Activated CD8-positive, alpha-beta T cell treated with anti-CD3 and anti-CD28 coated beads for 36 hours (primary cell): ENCODE data around the gene AFAP1L2. TPM values are rescaled to one million over a fixed set of nuclear protein-coding genes. Genes with fewer than 3 reads are reported as not detected.

Experiments used
- ATAC-seq: fragments of 200-7000 bp; cut with Tn5 transposase; one replicate; pipeline ENCODE4 v1.10.0; 2021; ENCODE audit warnings: mild to moderate bottlenecking, moderate library complexity
- CTCF ChIA-PET: fragments of 350-600 bp; sonication (Branson Sonifier 250); formaldehyde crosslinking; loops from one replicate; lab custom pipeline; 2021; ENCODE audit warnings: antibody characterized with exemption; lab: Charles Lee
- POLR2A ChIA-PET: fragments of 350-600 bp; sonication (Branson Sonifier 250); formaldehyde crosslinking; loops from one replicate; lab custom pipeline; 2021; ENCODE audit warnings: antibody characterized with exemption; lab: Charles Lee
- DNase-seq: peaks from one replicate; pipeline ENCODE4 v3.0.0-alpha.2; 2020
- H3K27ac Mint-ChIP-seq: one replicate; pipeline ENCODE4 v1.8.0; 2021; ENCODE audit warnings: mild to moderate bottlenecking, mixed read lengths
- H3K27me3 Mint-ChIP-seq: one replicate; pipeline ENCODE4 v1.8.0; 2021; ENCODE audit warnings: mixed read lengths
- H3K36me3 Mint-ChIP-seq: one replicate; pipeline ENCODE4 v1.8.0; 2021; ENCODE audit warnings: low read depth, mixed read lengths
- H3K4me1 Mint-ChIP-seq: one replicate; pipeline ENCODE4 v1.8.0; 2021; ENCODE audit warnings: low read depth, mixed read lengths
- H3K4me3 Mint-ChIP-seq: one replicate; pipeline ENCODE4 v1.8.0; 2021; ENCODE audit warnings: mild to moderate bottlenecking, moderate library complexity, mixed read lengths
- H3K9me3 Mint-ChIP-seq: one replicate; pipeline ENCODE4 v1.8.0; 2021; ENCODE audit warnings: mixed read lengths
- intact Hi-C: fragments of 100-400 bp; cut with micrococcal nuclease; formaldehyde crosslinking; loops from one replicate; pipeline ENCODE4 v1.10.0; 2022
- total RNA-seq, 2 experiments: library from RNA; stranded (reverse); gene quantifications; one replicate each; pipeline ENCODE4 v1.2.3, GENCODE V29; 2021
- TF ChIP-seq, protein P1 (sequence below): fragments of 200-600 bp; IDR thresholded peaks from one replicate; pipeline ENCODE4 v1.8.0; 2022; ENCODE audit warnings: antibody characterized with exemption, mild to moderate bottlenecking

AFAP1L2 gene
- total RNA-seq, 2 experiments from 2014 or later: 4.9 to 6.3 TPM

DNA sequence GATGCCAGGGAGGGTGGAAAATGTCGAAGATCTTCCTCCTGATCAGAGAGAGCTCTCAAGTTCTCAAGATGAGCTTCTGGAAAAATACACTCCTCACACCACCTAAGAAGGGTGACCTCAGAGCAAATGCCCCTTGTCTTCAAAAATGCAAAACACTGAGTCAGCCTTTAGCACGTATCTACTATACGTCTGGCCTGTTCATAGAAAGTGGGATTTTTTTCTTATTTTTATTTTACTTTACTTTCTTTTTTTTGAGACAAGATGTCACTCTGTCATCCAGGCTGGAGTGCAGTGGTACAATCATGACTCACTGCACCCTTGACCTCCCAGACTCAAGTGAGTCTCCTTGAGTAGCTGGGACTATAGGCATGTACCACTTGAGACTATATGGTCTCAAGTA, 57.1 kb downstream of the AFAP1L2 start:
- Mint-ChIP-seq H3K4me1 (peaks cover 8% of the 10 kb centered on the region), H3K9me3 (no peaks in the 10 kb centered on the region), H3K36me3 (no peaks in the 10 kb centered on the region), H3K4me3 (no peak overlapping the region), H3K27me3 (no peaks in the 10 kb centered on the region), H3K27ac (peak overlapping the region; percentile 55)
- peak; percentile 85 for ATAC-seq
- CTCF ChIA-PET: interaction anchor here (5.2 kb wide), 1 partner anchor 43 kb away, joined by 16 read pairs; no protein-coding TSS in a partner anchor
- peak; percentile 19 for DNase-seq
- TF ChIP-seq, protein P1, sequence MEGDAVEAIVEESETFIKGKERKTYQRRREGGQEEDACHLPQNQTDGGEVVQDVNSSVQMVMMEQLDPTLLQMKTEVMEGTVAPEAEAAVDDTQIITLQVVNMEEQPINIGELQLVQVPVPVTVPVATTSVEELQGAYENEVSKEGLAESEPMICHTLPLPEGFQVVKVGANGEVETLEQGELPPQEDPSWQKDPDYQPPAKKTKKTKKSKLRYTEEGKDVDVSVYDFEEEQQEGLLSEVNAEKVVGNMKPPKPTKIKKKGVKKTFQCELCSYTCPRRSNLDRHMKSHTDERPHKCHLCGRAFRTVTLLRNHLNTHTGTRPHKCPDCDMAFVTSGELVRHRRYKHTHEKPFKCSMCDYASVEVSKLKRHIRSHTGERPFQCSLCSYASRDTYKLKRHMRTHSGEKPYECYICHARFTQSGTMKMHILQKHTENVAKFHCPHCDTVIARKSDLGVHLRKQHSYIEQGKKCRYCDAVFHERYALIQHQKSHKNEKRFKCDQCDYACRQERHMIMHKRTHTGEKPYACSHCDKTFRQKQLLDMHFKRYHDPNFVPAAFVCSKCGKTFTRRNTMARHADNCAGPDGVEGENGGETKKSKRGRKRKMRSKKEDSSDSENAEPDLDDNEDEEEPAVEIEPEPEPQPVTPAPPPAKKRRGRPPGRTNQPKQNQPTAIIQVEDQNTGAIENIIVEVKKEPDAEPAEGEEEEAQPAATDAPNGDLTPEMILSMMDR: no peak
- intact Hi-C loops: no loop called here
- POLR2A ChIA-PET: no interaction called here

DNA sequence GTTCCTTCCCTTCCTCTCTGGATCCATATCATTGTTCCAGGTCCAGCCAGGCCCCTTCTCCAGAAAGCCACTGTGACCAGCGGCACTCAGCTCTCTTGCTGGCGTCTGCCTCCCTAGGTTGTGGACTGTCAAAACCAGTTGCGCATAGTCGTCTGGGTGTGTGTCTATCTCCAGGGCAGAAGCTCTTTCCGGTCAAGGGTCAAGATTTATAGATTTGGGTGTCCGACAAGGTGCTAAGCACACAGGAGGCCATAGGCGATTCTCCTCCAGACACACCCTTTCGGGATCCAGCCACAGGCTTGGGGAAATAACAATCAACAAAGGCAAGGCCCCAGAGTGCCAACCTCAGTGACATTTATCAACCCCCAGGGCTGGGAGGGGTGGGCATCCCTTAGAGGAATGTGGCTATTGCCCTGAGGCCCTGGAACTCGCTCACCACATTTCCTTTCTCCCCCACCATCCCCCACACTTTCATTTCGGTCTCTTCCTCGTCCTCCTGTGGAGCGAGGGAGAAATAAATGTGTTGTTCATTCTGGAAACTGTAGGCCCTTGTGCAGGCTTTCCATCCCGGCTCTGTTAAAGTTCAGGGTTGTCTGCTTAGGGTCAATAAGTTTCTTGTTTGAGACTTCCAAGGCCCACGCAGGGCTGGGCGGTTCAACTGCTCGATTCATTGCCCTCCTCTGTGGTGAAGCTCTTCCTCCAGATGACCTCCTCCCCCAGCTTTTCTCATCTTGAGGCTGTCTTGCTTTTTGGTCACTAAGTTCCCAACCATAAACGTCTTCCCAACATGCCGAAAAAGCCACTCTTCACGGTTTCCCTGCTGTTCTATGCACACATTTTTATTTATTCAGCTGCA, 57.9 kb downstream of the AFAP1L2 start:
- Mint-ChIP-seq H3K4me1 (peaks cover 8% of the 10 kb centered on the region), H3K9me3 (no peaks in the 10 kb centered on the region), H3K27me3 (no peaks in the 10 kb centered on the region), H3K36me3 (no peaks in the 10 kb centered on the region), H3K27ac (peak overlapping the region; percentile 55), H3K4me3 (no peak overlapping the region)
- DNase-seq (no peak), ATAC-seq (no peak)
- ChIA-PET POLR2A (no interaction called here), CTCF (interaction anchor here (5.2 kb wide), 1 partner anchor 42 kb away, joined by 16 read pairs; no protein-coding TSS in a partner anchor)
- TF ChIP-seq, protein P1: no peak
- intact Hi-C loops: no loop called here

DNA sequence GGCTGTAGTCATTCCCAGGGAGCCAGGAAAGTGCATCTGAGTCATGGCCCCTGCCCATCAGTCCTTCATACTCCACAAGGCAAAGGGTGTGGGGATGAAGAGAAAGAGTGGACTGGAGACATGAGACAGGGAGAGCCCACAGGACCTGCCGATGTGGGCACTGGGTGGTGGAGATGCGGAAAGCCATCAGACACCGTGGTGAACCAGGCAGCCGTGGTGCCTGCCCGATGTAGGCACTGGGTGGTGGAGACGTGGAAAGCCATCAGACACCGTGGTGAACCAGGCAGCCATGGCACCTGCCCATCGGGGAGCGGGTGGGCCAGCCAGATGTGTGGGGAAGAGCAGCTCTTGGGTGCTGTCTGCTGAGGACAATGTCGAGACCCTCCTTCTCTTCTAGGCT, 58.6 kb downstream of the AFAP1L2 start:
- Mint-ChIP-seq H3K27ac (no peak overlapping the region), H3K27me3 (no peaks in the 10 kb centered on the region), H3K36me3 (no peaks in the 10 kb centered on the region), H3K9me3 (no peaks in the 10 kb centered on the region), H3K4me3 (no peak overlapping the region), H3K4me1 (peaks cover 8% of the 10 kb centered on the region)
- ChIA-PET POLR2A (interaction anchor here (0.6 kb wide), 1 partner anchor 1813 kb away, joined by 3 read pairs; no protein-coding TSS in a partner anchor), CTCF (interaction anchor here (5.2 kb wide), 1 partner anchor 42 kb away, joined by 16 read pairs; no protein-coding TSS in a partner anchor)
- TF ChIP-seq, protein P1: no peak
- ATAC-seq (no peak), DNase-seq (no peak)
- intact Hi-C loops: no loop called here

DNA sequence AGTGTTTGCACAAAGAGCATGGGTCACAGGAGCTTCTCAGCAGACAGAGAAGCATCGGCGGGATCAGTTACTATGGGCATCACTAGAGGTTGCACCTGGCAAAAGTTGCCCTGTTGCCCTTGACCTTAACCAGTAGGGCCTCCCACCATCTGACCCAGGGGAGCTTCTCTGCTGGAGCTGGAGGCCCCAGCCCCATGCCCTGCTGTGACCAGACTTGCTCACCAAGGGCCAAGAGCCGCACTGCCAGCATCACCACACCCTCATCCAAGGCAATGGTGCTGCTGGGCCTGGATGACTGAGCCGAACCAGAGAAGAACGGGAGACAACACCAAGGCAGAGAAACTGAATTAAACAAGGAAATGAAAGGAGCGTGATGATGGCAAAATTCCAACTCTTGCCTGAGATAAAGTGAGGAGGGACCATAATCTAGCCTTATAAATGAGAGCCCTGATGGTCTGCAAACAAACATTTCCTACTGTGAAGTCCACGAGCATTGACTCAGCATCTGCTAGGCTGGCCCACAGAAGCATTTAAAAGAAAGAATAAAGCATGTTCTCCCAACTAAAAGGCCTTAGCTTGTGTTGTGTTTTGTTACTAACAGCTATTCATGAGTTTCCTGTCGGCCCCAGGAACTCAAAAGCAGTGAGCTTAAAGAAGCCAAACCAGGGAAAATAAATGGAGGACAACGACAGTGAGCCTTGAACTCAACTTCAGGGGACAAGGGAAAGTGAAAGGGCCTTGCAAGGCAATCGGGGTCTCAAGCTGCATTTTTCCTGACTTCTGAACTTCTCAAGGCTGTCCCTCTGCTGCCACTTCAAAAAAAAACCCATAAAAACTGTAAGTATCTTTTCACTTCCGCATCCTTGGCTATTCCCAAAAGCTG, 60.4 kb downstream of the AFAP1L2 start:
- Mint-ChIP-seq H3K27me3 (no peaks in the 10 kb centered on the region), H3K4me3 (no peak overlapping the region), H3K9me3 (no peaks in the 10 kb centered on the region), H3K36me3 (no peaks in the 10 kb centered on the region), H3K27ac (no peak overlapping the region), H3K4me1 (peaks cover 8% of the 10 kb centered on the region)
- ATAC-seq (no peak), DNase-seq (no peak)
- ChIA-PET CTCF (interaction anchor here (0.7 to 5.2 kb wide), 2 partner anchors 17 to 40 kb away, joined by 3 to 16 read pairs; no protein-coding TSS in a partner anchor), POLR2A (interaction anchor here (1.3 kb wide), 1 partner anchor 10 kb away, joined by 3 read pairs; no protein-coding TSS in a partner anchor)
- TF ChIP-seq, protein P1: no peak
- intact Hi-C loops: no loop called here
